ENCODE measurements around the gene CDK19. TPM values are rescaled to one million over a fixed set of nuclear protein-coding genes. Genes with fewer than 3 reads are reported as not detected.

CDK19 gene
- total RNA-seq, 1 experiment from 2014 or later = 3.2 TPM

- H3K36me3 ChIP-seq = no peaks in the 10 kb centered on the region
- no peak for DNase-seq
- no peak overlapping the region for H3K4me3 ChIP-seq
- H3K27me3 ChIP-seq = no peaks in the 10 kb centered on the region
- no peaks in the 10 kb centered on the region for H3K9me3 ChIP-seq
Measured at GRCh38 chr6:110635096-110635495, 180.2 kb downstream of the CDK19 start.

- H3K36me3 ChIP-seq = no peaks in the 10 kb centered on the region
- H3K27me3 ChIP-seq = no peaks in the 10 kb centered on the region
- DNase-seq = no peak
- no peak overlapping the region for H3K4me3 ChIP-seq
- H3K9me3 ChIP-seq = no peaks in the 10 kb centered on the region
Measured at GRCh38 chr6:110633731-110634213, 181.5 kb downstream of the CDK19 start.

GRCh38 chr6:110629153-110629552 is 186.1 kb downstream of the CDK19 start:
- no peak for DNase-seq
- no peaks in the 10 kb centered on the region for H3K9me3 ChIP-seq
- no peaks in the 10 kb centered on the region for H3K36me3 ChIP-seq
- no peaks in the 10 kb centered on the region for H3K27me3 ChIP-seq
- H3K4me3 ChIP-seq = no peak overlapping the region

- DNase-seq = no peak
- Histone ChIP-seq H3K4me3 (no peak overlapping the region), H3K9me3 (no peaks in the 10 kb centered on the region), H3K36me3 (no peaks in the 10 kb centered on the region), H3K27me3 (no peaks in the 10 kb centered on the region)
Measured at GRCh38 chr6:110628330-110628729, 186.9 kb downstream of the CDK19 start.

GRCh38 chr6:110626442-110626841 is 188.8 kb downstream of the CDK19 start:
- Histone ChIP-seq H3K9me3 (no peaks in the 10 kb centered on the region), H3K27me3 (no peaks in the 10 kb centered on the region), H3K36me3 (no peaks in the 10 kb centered on the region), H3K4me3 (no peak overlapping the region)
- no peak for DNase-seq

- DNase-seq = no peak
- Histone ChIP-seq H3K36me3 (no peaks in the 10 kb centered on the region), H3K27me3 (no peaks in the 10 kb centered on the region), H3K4me3 (no peak overlapping the region), H3K9me3 (no peaks in the 10 kb centered on the region)
Measured at GRCh38 chr6:110625883-110626282, 189.4 kb downstream of the CDK19 start.

GRCh38 chr6:110622912-110623578 is 192.2 kb downstream of the CDK19 start:
- no peaks in the 10 kb centered on the region for H3K27me3 ChIP-seq
- H3K9me3 ChIP-seq = no peaks in the 10 kb centered on the region
- no peaks in the 10 kb centered on the region for H3K36me3 ChIP-seq
- no peak overlapping the region for H3K4me3 ChIP-seq
- no peak for DNase-seq

GRCh38 chr6:110621061-110621460 is 194.2 kb downstream of the CDK19 start:
- H3K36me3 ChIP-seq = no peaks in the 10 kb centered on the region
- no peaks in the 10 kb centered on the region for H3K9me3 ChIP-seq
- no peaks in the 10 kb centered on the region for H3K27me3 ChIP-seq
- no peak overlapping the region for H3K4me3 ChIP-seq
- no peak for DNase-seq

GRCh38 chr6:110620065-110620464 is 195.2 kb downstream of the CDK19 start:
- DNase-seq = no peak
- H3K36me3 ChIP-seq = no peaks in the 10 kb centered on the region
- no peaks in the 10 kb centered on the region for H3K27me3 ChIP-seq
- no peaks in the 10 kb centered on the region for H3K9me3 ChIP-seq
- H3K4me3 ChIP-seq = no peak overlapping the region

GRCh38 chr6:110619275-110619908 is 195.9 kb downstream of the CDK19 start:
- no peak for DNase-seq
- Histone ChIP-seq H3K27me3 (no peaks in the 10 kb centered on the region), H3K36me3 (no peaks in the 10 kb centered on the region), H3K4me3 (no peak overlapping the region), H3K9me3 (no peaks in the 10 kb centered on the region)

- no peak overlapping the region for H3K4me3 ChIP-seq
- no peak for DNase-seq
- H3K27me3 ChIP-seq = no peaks in the 10 kb centered on the region
- H3K36me3 ChIP-seq = no peaks in the 10 kb centered on the region
- no peaks in the 10 kb centered on the region for H3K9me3 ChIP-seq
Measured at GRCh38 chr6:110618591-110619267, 196.5 kb downstream of the CDK19 start.

- Histone ChIP-seq H3K9me3 (no peaks in the 10 kb centered on the region), H3K27me3 (no peaks in the 10 kb centered on the region), H3K4me3 (no peak overlapping the region), H3K36me3 (no peaks in the 10 kb centered on the region)
- DNase-seq = no peak
Measured at GRCh38 chr6:110617057-110617456, 198.2 kb downstream of the CDK19 start.

- DNase-seq = no peak
- no peak overlapping the region for H3K4me3 ChIP-seq
Measured at GRCh38 chr6:110615722-110616121, 199.5 kb downstream of the CDK19 start.

GRCh38 chr6:110614586-110614985 is 200.7 kb downstream of the CDK19 start:
- no peak for DNase-seq
- Histone ChIP-seq H3K9me3 (no peaks in the 10 kb centered on the region), H3K4me3 (no peak overlapping the region), H3K27me3 (no peaks in the 10 kb centered on the region), H3K36me3 (no peaks in the 10 kb centered on the region)

More at GRCh38 chr6:110615722-110616121, 199.5 kb downstream of the CDK19 start:
- Histone ChIP-seq H3K36me3 (no peaks in the 10 kb centered on the region), H3K9me3 (no peaks in the 10 kb centered on the region), H3K27me3 (no peaks in the 10 kb centered on the region)

- H3K4me3 ChIP-seq = no peak overlapping the region
- DNase-seq = no peak
- H3K27me3 ChIP-seq = no peaks in the 10 kb centered on the region
- no peaks in the 10 kb centered on the region for H3K9me3 ChIP-seq
- H3K36me3 ChIP-seq = no peaks in the 10 kb centered on the region
Measured at GRCh38 chr6:110614106-110614505, 201.2 kb downstream of the CDK19 start.

GRCh38 chr6:110613356-110613755 is 201.9 kb downstream of the CDK19 start:
- no peaks in the 10 kb centered on the region for H3K27me3 ChIP-seq
- no peaks in the 10 kb centered on the region for H3K36me3 ChIP-seq
- H3K9me3 ChIP-seq = no peaks in the 10 kb centered on the region
- H3K4me3 ChIP-seq = no peak overlapping the region
- DNase-seq = no peak

- no peak for DNase-seq
- Histone ChIP-seq H3K4me3 (no peak overlapping the region), H3K27me3 (no peaks in the 10 kb centered on the region), H3K36me3 (no peaks in the 10 kb centered on the region), H3K9me3 (no peaks in the 10 kb centered on the region)
Measured at GRCh38 chr6:110612298-110612697, 203.0 kb downstream of the CDK19 start.

GRCh38 chr6:110609101-110609500 is 206.2 kb downstream of the CDK19 start:
- DNase-seq = no peak
- H3K4me3 ChIP-seq = no peak overlapping the region

More at GRCh38 chr6:110609101-110609500, 206.2 kb downstream of the CDK19 start:
- Histone ChIP-seq H3K9me3 (no peaks in the 10 kb centered on the region), H3K36me3 (no peaks in the 10 kb centered on the region), H3K27me3 (no peaks in the 10 kb centered on the region)

All from MG63 (cell line).